OCI-LY3 (cell line): ENCODE measurements around the gene SVEP1.

Experiments used
- H2AFZ ChIP-seq: fragments of 200-600, 300-600 bp; shearing (Covaris generic); 2 replicates; pipeline ENCODE4 v1.6.0; 2014; ENCODE audit warnings: antibody characterized with exemption, low read depth, low read length
- H3K27ac ChIP-seq: fragments of 200-600, 300-600 bp; sonication (generic); 2 replicates; pipeline ENCODE4 v1.5.1; 2014; ENCODE audit warnings: mild to moderate bottlenecking, low read length, moderate library complexity, mixed read lengths
- H3K27me3 ChIP-seq: fragments of 200-600, 300-600 bp; sonication (generic); 2 replicates; pipeline ENCODE4 v1.6.1; 2014; ENCODE audit warnings: low read depth, low read length, mixed read lengths
- H3K36me3 ChIP-seq: fragments of 200-600, 300-600 bp; sonication (generic); replicated peaks from 2 replicates; pipeline ENCODE3; 2014; ENCODE audit warnings: low read depth, low read length, mixed read lengths
- H3K4me1 ChIP-seq: fragments of 300-600, 200-600 bp; sonication (generic); 2 replicates; pipeline ENCODE4 v1.6.1; 2014; ENCODE audit warnings: low read length, mixed read lengths
- H3K4me2 ChIP-seq: fragments of 200-600, 300-600 bp; sonication (generic); 2 replicates; pipeline ENCODE4 v1.6.1; 2014; ENCODE audit warnings: low read length, mixed read lengths
- H3K4me3 ChIP-seq: fragments of 300-600, 200-600 bp; sonication (generic); 2 replicates; pipeline ENCODE4 v1.5.1; 2014; ENCODE audit warnings: antibody characterized with exemption, mild to moderate bottlenecking, low read length, moderate library complexity
- H3K79me2 ChIP-seq: fragments of 300-600, 200-600 bp; shearing (Covaris generic); 2 replicates; pipeline ENCODE4 v1.6.1; 2014; ENCODE audit warnings: mild to moderate bottlenecking, low read length, mixed read lengths
- H3K9ac ChIP-seq: fragments of 300-600, 200-600 bp; shearing (Covaris generic); 2 replicates; pipeline ENCODE4 v1.6.0; 2014; ENCODE audit warnings: mild to moderate bottlenecking, low read length, moderate library complexity
- H3K9me3 ChIP-seq: fragments of 200-600, 300-600 bp; shearing (Covaris generic); 2 replicates; pipeline ENCODE4 v1.6.1; 2014; ENCODE audit warnings: low read length, mixed read lengths; ENCODE audit not compliant: insufficient read depth
- H4K20me1 ChIP-seq: fragments of 200-600, 300-600 bp; sonication (generic); 2 replicates; pipeline ENCODE4 v1.6.1; 2016; ENCODE audit warnings: low read length, mixed read lengths; ENCODE audit not compliant: insufficient read depth
- CTCF ChIP-seq: fragments of 200-600, 300-600 bp; sonication (generic); IDR thresholded peaks from 2 replicates; pipeline ENCODE4 v1.5.1; 2014; ENCODE audit warnings: antibody characterized with exemption, low read length, low read depth
- EZH2phosphoT487 ChIP-seq: fragments of 200-600 bp; shearing (Covaris generic); IDR thresholded peaks from 2 replicates; pipeline ENCODE4 v1.6.1; 2018; ENCODE audit warnings: antibody characterized with exemption, mixed run types, low read depth

Gene SVEP1

DNA sequence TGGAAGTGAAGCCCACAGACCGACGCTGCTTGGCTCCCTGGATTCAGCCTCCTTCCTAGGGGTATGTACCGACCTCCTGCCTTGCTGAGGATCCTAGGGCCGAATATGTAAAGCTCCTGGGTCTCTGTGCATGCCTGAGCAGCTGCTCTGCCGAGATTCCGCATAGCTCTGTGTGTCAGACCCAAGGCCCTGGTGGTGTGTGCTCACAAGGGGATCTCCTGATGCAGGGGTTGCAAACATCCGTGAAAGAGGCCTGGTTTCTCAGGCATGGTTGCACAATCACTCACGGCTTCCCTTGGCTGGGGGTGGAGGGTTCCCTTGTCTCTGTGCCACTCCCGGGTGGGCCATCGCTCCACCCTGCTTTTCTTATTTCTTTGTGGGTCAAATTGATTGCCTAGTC lies 19.9 kb upstream of the SVEP1 start:
- TF ChIP-seq CTCF (no peak), EZH2phosphoT487 (no peak)
- Histone ChIP-seq H3K27ac (no peak overlapping the region), H3K27me3 (no peaks in the 10 kb centered on the region), H3K9ac (no peak overlapping the region), H3K4me3 (no peak overlapping the region), H3K36me3 (no peaks in the 10 kb centered on the region), H3K79me2 (no peaks in the 10 kb centered on the region), H4K20me1 (no peaks in the 10 kb centered on the region), H3K4me2 (no peak overlapping the region), H3K9me3 (no peaks in the 10 kb centered on the region), H3K4me1 (peaks cover 4% of the 10 kb centered on the region), H2AFZ (no peak overlapping the region)

GRCh38 chr9:110592044-110592830 lies 12.7 kb upstream of the SVEP1 start:
- Histone ChIP-seq H3K4me1 (no peaks in the 10 kb centered on the region), H3K9me3 (peaks cover 5% of the 10 kb centered on the region; the same call in 1 of the 2 replicates), H3K4me3 (no peak overlapping the region), H3K9ac (no peak overlapping the region), H3K27ac (no peak overlapping the region), H3K27me3 (no peaks in the 10 kb centered on the region), H3K36me3 (no peaks in the 10 kb centered on the region), H4K20me1 (no peaks in the 10 kb centered on the region), H2AFZ (no peak overlapping the region), H3K4me2 (no peak overlapping the region), H3K79me2 (no peaks in the 10 kb centered on the region)
- TF ChIP-seq CTCF (no peak), EZH2phosphoT487 (no peak)

DNA sequence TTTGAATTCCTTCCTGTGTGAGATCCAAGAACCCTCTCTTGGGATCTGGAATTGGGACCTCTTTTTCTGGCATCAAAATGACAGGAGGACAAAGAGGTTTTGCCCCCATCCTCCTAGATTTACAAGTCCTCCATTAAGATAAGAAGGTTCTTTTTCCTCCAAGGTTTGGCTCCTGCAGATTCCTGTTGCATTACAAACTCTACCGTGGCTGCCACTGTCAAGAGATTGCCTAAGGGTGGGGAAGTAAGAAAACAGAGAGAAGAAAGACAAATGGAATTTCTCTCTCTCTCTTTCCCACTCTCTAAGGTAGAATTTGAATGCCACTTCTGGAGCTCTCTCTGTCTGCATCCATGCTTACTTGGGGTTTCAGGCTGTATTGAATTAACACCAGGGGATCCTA lies 12.0 kb upstream of the SVEP1 start:
- H3K4me1 ChIP-seq, result no peaks in the 10 kb centered on the region
- H3K79me2 ChIP-seq, result no peaks in the 10 kb centered on the region
- no peaks in the 10 kb centered on the region for H3K27me3 ChIP-seq
- H2AFZ ChIP-seq, result no peak overlapping the region
- no peak overlapping the region for H3K4me3 ChIP-seq
- H3K27ac ChIP-seq, result no peak overlapping the region
- H3K9ac ChIP-seq, result no peak overlapping the region
- H3K36me3 ChIP-seq, result no peaks in the 10 kb centered on the region
- no peak overlapping the region for H3K4me2 ChIP-seq
- H4K20me1 ChIP-seq, result no peaks in the 10 kb centered on the region
- peaks cover 5% of the 10 kb centered on the region; the same call in 1 of the 2 replicates for H3K9me3 ChIP-seq
- TF ChIP-seq EZH2phosphoT487, result no peak
- no peak for TF ChIP-seq CTCF

GRCh38 chr9:110590816-110591215 lies 11.3 kb upstream of the SVEP1 start:
- Histone ChIP-seq H3K27ac (no peak overlapping the region), H3K4me3 (no peak overlapping the region), H3K79me2 (no peaks in the 10 kb centered on the region), H3K27me3 (no peaks in the 10 kb centered on the region), H3K9ac (no peak overlapping the region), H3K9me3 (peaks cover 5% of the 10 kb centered on the region; the same call in 1 of the 2 replicates), H3K36me3 (no peaks in the 10 kb centered on the region), H4K20me1 (no peaks in the 10 kb centered on the region), H3K4me2 (no peak overlapping the region), H3K4me1 (no peaks in the 10 kb centered on the region), H2AFZ (no peak overlapping the region)
- TF ChIP-seq EZH2phosphoT487 (no peak), CTCF (no peak)
